ENCODE measurements around the gene TENM4.

TENM4 gene

DNA sequence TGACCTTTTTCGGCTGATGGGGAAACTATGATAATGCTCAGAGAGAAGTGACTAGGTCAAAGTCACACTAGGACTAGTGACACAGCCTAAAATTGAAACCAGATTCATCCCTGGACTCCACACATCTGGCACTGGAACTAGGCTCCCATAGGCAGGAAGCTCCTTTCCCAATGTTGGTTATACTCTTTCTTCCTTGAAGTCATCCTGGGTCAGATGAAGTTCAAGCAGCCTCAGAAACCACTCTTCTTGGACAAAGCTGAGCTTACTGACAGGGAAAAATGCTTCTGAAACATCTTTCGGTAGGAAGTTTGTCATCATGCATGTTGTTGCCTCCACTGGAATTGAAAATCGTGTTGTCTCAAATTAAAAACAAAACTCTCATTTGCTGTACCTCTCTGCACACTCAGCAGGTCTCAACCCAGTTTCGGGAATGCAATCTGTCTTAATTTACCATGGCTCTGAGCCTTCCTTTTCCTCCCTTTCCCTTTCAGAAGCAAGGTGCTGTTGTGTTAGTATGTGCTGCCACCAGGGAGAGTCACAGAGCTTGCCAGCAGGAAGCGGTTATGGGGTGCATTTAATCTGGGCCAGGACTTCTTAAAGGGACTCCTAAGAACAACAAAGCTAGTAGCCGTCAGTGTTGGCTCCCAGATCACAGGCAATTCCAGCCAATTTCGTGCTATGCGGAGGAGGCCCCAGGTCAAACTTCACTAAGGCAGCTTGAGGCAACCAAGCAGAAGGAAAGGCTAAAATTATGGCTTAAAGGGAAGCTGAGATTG lies 384.8 kb downstream of the TENM4 start:
- Mint-ChIP-seq H3K27me3 (peaks cover 10% of the 10 kb centered on the region), H3K4me3 (no peak overlapping the region), H3K27ac (no peak overlapping the region), H3K4me1 (ENCODE audit: low read depth) (no peaks in the 10 kb centered on the region), H3K36me3 (no peaks in the 10 kb centered on the region), H3K9me3 (ENCODE audit: low read depth) (no peaks in the 10 kb centered on the region)

DNA sequence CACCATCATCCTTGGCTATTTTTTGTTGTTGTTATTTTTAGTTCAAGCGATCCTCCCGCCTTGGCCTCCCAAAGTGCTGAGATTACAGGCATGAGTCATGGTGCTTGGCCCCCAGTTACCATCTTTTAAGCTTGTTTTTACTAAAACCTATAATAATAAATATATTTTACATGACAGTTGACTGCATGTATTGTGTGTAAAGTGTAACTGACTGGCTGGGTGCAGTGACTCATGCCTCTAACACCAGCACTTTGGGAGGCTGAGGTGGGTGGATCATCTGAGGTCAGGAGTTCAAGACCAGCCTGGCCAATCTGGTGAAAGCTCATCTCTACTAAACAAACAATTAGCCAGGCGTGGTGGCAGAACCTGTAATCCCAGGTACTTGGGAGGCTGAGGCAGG lies 386.2 kb downstream of the TENM4 start:
- Mint-ChIP-seq H3K36me3 (no peaks in the 10 kb centered on the region), H3K4me1 (ENCODE audit: low read depth) (no peaks in the 10 kb centered on the region)

DNA sequence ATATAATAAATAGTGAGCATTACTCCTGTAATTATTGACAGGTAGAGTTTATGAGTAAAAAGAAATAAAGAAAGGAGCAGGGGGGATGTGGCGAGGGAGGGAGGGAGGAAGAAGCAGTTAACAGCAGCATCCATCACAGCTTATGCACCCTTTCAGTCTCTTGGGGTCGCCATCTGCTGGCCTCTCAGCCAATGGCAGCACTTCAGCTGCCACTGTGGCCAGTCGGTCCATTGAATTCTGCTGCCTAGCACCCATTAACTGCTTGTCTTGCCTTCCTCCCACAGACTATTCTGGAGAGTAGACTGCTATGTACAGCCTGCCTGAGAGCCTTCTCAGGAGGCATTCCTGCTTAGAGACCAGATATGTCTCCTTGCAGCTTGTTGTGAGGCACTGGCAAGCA lies 388.3 kb downstream of the TENM4 start:
- peaks cover 14% of the 10 kb centered on the region for H3K27me3 Mint-ChIP-seq
- H3K4me1 Mint-ChIP-seq (ENCODE audit: low read depth): no peaks in the 10 kb centered on the region
- no peak overlapping the region for H3K27ac Mint-ChIP-seq

More for the DNA sequence above, 386.2 kb downstream of the TENM4 start:
- Mint-ChIP-seq H3K27ac (no peak overlapping the region), H3K9me3 (ENCODE audit: low read depth) (no peaks in the 10 kb centered on the region), H3K27me3 (peaks cover 13% of the 10 kb centered on the region), H3K4me3 (no peak overlapping the region)

DNA sequence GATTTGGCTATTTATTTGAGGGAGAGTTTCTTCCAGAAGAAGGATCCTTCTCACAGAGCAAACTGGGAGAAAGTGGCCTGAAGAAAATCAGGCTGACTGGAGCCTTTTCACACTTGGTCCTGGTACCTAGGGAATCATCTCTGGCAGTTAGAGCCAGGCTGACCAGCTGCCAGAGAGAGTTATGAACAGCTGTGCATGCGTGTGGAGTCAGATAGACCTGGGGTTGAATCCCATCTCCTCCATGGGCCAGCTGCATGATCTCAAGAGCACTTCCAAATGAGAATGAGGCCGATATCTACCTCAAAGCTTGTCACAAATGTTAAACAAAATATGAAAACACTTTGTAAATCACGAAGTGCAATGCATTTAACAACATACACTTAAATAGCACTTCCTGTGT lies 390.0 kb downstream of the TENM4 start:
- Mint-ChIP-seq H3K27me3 (peaks cover 8% of the 10 kb centered on the region), H3K4me1 (ENCODE audit: low read depth) (no peaks in the 10 kb centered on the region), H3K36me3 (no peaks in the 10 kb centered on the region), H3K9me3 (ENCODE audit: low read depth) (no peaks in the 10 kb centered on the region), H3K27ac (no peak overlapping the region), H3K4me3 (no peak overlapping the region)

More for the DNA sequence above, 388.3 kb downstream of the TENM4 start:
- Mint-ChIP-seq H3K36me3 (no peaks in the 10 kb centered on the region), H3K4me3 (no peak overlapping the region), H3K9me3 (ENCODE audit: low read depth) (no peaks in the 10 kb centered on the region)

DNA sequence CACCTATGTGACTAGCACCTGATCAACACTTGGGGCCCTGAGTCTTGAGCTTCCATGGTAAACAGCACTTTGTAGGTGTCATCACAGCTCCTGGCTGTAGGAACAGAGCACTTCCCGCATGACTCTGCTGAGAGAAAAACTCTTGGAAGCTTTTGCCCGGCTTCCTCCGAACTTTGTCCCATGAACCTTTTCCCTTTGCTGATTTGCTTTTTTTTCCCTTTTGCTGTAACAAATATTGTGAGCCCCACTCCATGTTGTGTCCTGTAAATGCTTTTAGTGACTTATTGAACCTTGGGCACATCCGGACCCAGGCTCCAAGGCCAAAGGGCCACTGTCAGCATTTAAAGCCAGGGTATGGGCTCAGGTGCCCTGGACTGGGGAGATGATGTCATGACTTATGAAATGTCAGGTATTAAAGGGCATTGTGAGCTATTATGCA lies 391.1 kb downstream of the TENM4 start:
- Mint-ChIP-seq H3K27me3 (peaks cover 4% of the 10 kb centered on the region), H3K4me3 (no peak overlapping the region), H3K9me3 (ENCODE audit: low read depth) (no peaks in the 10 kb centered on the region), H3K4me1 (ENCODE audit: low read depth) (no peaks in the 10 kb centered on the region), H3K36me3 (no peaks in the 10 kb centered on the region), H3K27ac (no peak overlapping the region)

DNA sequence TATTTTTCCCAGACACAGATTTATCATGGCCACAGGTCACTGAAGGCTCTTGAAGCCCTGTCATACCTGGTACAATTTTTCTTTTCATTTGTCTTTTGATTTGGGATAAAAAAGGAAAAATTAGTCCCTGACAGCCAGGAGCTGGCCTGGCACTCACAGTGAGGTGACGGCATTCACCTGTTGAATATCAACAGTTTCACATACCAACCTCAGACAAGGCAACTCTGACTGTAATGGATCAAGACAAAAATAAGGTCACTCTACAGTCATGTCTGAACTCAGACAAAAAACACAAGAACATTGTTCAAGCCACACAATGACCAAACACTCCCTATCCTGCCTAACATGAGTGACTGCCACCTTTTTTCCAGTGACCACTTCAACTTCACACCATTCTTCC lies 392.9 kb downstream of the TENM4 start:
- peaks cover 5% of the 10 kb centered on the region for H3K27me3 Mint-ChIP-seq
- no peak overlapping the region for H3K4me3 Mint-ChIP-seq
- no peaks in the 10 kb centered on the region for H3K9me3 Mint-ChIP-seq (ENCODE audit: low read depth)
- no peaks in the 10 kb centered on the region for H3K4me1 Mint-ChIP-seq (ENCODE audit: low read depth)
- H3K27ac Mint-ChIP-seq: no peak overlapping the region
- H3K36me3 Mint-ChIP-seq: no peaks in the 10 kb centered on the region

DNA sequence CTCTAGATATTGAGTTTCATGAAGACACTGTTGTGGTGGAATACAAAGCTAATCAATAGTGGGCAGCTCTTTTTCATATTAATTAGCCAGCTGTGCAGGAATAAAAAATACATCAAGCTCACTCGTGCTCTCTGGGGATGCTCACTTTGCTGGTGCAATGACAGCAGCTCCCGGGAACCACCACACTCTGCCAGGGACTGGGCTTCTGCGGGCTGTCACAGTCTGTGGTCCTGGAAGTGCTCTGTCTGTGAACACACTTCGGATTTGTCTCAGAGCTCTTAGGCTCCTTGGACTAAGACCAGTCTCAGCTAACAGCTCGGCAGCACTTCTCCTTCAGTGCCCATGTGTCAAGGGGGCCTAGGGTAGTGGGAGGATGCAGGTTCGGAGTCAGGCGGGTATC lies 393.5 kb downstream of the TENM4 start:
- Mint-ChIP-seq H3K36me3 (no peaks in the 10 kb centered on the region), H3K4me3 (no peak overlapping the region), H3K27ac (no peak overlapping the region), H3K9me3 (ENCODE audit: low read depth) (no peaks in the 10 kb centered on the region), H3K4me1 (ENCODE audit: low read depth) (no peaks in the 10 kb centered on the region), H3K27me3 (peaks cover 6% of the 10 kb centered on the region)

DNA sequence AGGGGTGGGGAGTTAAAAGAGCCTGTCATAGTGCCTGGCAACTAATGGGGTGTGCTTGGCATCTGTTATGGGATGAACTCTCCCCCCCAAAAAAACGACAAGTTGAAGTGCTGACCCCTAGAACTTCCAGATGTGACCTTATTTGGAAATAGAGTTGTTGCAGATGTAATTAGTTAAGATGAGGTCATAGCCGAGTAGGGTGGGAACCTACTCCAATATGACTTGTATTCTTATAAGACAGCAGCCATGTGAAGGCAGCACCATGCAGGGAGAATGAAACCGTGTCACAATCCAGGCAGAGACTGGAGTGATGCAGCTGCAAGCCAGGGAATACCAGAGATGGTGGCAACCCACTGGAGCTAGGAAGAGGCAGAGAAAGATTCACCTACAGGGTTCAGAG lies 394.5 kb downstream of the TENM4 start:
- H3K4me3 Mint-ChIP-seq: no peak overlapping the region
- no peaks in the 10 kb centered on the region for H3K4me1 Mint-ChIP-seq (ENCODE audit: low read depth)
- H3K9me3 Mint-ChIP-seq (ENCODE audit: low read depth): no peaks in the 10 kb centered on the region
- peaks cover 6% of the 10 kb centered on the region for H3K27me3 Mint-ChIP-seq
- no peak overlapping the region for H3K27ac Mint-ChIP-seq
- H3K36me3 Mint-ChIP-seq: no peaks in the 10 kb centered on the region

DNA sequence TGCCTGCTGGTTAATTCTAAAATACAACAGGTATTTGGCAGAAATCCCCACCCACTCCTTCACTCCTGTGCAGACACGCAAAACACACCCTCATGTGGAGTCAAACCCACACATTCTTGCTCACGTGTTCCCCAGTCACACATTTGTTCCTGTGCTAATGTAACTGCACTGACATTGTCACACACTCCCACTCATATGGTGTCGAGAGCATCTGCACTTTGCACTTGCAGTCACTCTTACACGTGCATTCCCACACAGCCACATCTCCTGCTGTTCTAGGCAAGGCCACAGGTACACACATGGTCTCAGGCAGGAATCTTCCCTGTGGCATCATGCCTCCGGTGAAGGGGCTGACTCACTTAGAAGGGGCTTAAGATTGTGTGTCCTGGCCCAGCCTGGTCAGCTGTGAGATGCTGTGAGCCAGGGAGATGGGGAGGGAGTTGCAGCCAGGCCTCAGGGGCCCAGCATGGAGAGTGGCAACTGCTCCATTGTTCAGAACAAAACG lies 395.0 kb downstream of the TENM4 start:
- Mint-ChIP-seq H3K4me1 (ENCODE audit: low read depth) (no peaks in the 10 kb centered on the region), H3K4me3 (no peak overlapping the region), H3K36me3 (no peaks in the 10 kb centered on the region), H3K9me3 (ENCODE audit: low read depth) (no peaks in the 10 kb centered on the region), H3K27ac (no peak overlapping the region), H3K27me3 (peaks cover 6% of the 10 kb centered on the region)

DNA sequence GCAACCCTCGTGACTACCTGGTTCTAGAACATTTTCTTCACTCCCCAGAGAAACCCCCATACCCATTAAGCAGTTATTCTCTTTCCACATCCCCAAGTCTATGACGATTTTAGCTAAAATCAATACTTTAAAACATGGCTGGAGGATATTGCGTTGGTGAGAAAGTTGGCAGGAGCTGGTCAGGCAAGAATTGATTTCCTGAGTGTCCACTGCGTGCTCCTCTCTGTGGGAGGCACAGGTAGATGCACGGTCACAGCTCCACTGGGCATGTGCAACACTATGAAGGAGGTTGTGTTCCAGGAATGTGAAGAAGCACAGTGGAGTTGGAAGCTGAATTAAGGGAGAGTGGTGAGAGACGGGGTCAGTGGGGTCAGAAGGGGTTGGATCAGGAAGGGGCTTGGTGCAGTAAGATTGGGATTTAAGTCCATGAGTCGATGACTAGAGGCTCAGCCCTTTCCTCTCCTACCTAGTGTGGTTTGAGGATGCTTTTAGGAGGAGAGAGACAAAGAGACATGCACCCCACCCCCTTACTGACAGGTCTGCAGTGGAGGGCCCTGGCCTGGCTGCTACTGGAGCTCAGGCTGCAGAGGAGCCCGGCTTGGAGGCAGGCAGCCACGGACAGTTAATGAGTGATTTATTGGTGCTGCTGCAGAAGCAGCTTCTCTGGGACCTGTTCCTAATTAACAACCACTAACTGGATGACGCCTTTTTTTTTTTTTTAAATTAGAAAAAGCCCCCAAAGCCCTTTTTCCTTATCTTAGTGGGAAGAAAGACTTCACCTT lies 395.6 kb downstream of the TENM4 start:
- Mint-ChIP-seq H3K9me3 (ENCODE audit: low read depth) (no peaks in the 10 kb centered on the region), H3K27me3 (peaks cover 6% of the 10 kb centered on the region), H3K36me3 (no peaks in the 10 kb centered on the region), H3K4me1 (ENCODE audit: low read depth) (no peaks in the 10 kb centered on the region), H3K4me3 (no peak overlapping the region), H3K27ac (no peak overlapping the region)

DNA sequence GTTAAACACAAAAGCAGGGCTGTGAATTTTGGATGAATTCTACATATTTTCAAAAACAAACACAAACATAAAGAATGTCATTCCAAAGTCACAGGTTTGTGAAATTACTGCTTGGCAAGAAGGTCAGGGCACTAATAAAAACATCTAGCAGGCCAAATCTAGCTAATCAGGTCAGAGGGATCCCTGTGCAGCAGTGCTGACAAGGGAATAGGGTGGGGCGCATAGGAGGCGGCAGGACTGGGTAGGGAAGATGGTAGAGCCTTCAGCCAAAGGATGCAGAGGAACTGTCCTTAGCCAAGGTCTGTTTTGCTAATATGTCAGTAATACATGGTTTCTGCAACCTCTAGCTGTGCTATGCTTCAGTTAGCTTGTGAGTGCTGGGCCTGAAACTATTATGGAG lies 396.6 kb downstream of the TENM4 start:
- Mint-ChIP-seq H3K27me3 (peaks cover 2% of the 10 kb centered on the region), H3K36me3 (no peaks in the 10 kb centered on the region), H3K4me3 (no peak overlapping the region), H3K9me3 (ENCODE audit: low read depth) (no peaks in the 10 kb centered on the region), H3K4me1 (ENCODE audit: low read depth) (no peaks in the 10 kb centered on the region), H3K27ac (no peak overlapping the region)

DNA sequence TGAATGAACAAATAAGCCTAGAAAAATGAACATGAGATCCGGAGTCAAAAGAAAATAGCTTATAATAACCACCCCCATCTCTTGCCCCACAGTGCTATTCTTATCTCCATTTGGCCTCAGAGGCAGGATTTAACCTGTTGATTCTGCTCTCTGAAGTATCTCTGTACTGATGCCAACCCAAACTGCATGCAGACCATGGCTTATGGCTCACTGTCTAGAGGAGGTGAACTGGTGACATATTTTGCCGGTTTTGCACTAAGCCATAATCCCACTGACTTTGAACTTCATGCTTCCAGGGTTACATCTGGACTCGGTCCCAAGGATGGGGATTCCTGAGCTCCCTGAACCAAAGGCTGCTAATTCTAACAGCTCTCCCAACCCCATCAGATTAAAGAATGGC lies 397.1 kb downstream of the TENM4 start:
- no peaks in the 10 kb centered on the region for H3K4me1 Mint-ChIP-seq (ENCODE audit: low read depth)

DNA sequence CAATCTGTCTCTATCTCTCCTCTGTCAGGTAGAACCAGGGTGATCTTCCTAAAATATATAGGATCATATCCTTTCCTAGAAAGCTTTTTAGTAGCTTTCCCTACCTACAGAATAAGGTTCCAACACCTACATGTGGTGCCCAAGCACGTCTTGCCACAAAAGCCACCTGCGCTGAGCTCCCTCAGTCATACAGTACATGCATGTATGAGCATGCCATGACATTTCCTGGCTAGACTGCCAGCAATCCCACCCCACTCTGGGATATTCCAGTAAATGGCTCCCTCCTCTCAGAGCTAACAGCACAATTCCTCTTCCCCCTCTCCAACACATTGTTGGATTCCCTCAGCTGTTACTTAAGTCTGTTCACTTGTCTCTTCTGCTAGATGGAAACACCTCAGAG lies 398.0 kb downstream of the TENM4 start:
- no peaks in the 10 kb centered on the region for H3K36me3 Mint-ChIP-seq
- no peak overlapping the region for H3K4me3 Mint-ChIP-seq
- no peaks in the 10 kb centered on the region for H3K4me1 Mint-ChIP-seq (ENCODE audit: low read depth)
- peaks cover 1% of the 10 kb centered on the region for H3K27me3 Mint-ChIP-seq
- no peak overlapping the region for H3K27ac Mint-ChIP-seq
- H3K9me3 Mint-ChIP-seq (ENCODE audit: low read depth): no peaks in the 10 kb centered on the region

More for the DNA sequence above, 397.1 kb downstream of the TENM4 start:
- no peak overlapping the region for H3K4me3 Mint-ChIP-seq
- H3K9me3 Mint-ChIP-seq (ENCODE audit: low read depth): no peaks in the 10 kb centered on the region
- H3K27me3 Mint-ChIP-seq: peaks cover 2% of the 10 kb centered on the region
- H3K27ac Mint-ChIP-seq: no peak overlapping the region
- H3K36me3 Mint-ChIP-seq: no peaks in the 10 kb centered on the region

DNA sequence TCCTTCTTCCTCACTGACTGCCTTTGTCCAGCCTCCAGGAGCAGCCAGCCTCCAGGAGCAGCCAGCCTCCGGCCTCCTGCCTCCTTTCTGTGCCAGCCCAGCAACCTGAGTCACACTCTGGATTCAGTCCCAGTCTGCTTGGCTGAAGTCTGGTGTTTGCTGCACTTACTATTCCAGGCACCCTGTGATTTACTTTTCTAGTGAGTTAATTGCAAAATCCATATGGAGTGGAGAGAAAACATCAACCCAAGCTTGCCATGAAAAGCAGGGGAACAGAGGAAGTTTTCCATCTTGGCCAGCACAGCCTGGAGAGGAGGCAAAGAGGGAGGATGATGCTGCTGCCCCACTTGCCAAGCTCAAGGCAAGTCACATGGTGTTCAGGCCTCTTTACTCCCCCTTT lies 400.5 kb downstream of the TENM4 start:
- no peak overlapping the region for H3K4me3 Mint-ChIP-seq
- H3K27ac Mint-ChIP-seq: no peak overlapping the region
- H3K27me3 Mint-ChIP-seq: peaks cover 1% of the 10 kb centered on the region
- H3K9me3 Mint-ChIP-seq (ENCODE audit: low read depth): no peaks in the 10 kb centered on the region
- no peaks in the 10 kb centered on the region for H3K4me1 Mint-ChIP-seq (ENCODE audit: low read depth)
- no peaks in the 10 kb centered on the region for H3K36me3 Mint-ChIP-seq

DNA sequence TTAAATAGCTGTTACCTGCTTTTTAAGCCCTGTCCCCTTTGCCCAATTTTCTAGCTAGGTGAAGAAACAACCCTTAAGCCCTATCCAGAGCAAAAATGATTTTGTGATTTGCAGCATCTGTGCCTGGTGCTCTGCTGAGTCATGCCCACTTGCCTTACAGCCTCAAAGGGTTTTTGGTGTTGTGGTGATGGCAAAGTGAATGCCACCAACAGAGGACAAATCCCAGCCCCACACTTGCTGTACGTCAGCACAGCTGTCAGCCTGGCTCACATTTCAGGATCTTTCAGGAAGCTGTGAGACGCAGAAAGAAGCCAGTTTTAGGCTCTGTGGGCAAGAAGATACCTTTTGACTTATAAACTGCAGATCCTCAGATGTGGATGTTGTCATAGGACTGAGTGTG lies 401.7 kb downstream of the TENM4 start:
- peaks cover 1% of the 10 kb centered on the region for H3K27me3 Mint-ChIP-seq
- no peak overlapping the region for H3K27ac Mint-ChIP-seq
- no peak overlapping the region for H3K4me3 Mint-ChIP-seq
- no peaks in the 10 kb centered on the region for H3K9me3 Mint-ChIP-seq (ENCODE audit: low read depth)
- H3K4me1 Mint-ChIP-seq (ENCODE audit: low read depth): no peaks in the 10 kb centered on the region
- no peaks in the 10 kb centered on the region for H3K36me3 Mint-ChIP-seq
